Measurements from ENCODE around the gene IFITM10.
"Not testable (repeated sequence)": the region's sequence is repeated elsewhere in the genome, so short reads cannot be mapped to it uniquely, and the experiment has no call there.

Gene IFITM10

DNA sequence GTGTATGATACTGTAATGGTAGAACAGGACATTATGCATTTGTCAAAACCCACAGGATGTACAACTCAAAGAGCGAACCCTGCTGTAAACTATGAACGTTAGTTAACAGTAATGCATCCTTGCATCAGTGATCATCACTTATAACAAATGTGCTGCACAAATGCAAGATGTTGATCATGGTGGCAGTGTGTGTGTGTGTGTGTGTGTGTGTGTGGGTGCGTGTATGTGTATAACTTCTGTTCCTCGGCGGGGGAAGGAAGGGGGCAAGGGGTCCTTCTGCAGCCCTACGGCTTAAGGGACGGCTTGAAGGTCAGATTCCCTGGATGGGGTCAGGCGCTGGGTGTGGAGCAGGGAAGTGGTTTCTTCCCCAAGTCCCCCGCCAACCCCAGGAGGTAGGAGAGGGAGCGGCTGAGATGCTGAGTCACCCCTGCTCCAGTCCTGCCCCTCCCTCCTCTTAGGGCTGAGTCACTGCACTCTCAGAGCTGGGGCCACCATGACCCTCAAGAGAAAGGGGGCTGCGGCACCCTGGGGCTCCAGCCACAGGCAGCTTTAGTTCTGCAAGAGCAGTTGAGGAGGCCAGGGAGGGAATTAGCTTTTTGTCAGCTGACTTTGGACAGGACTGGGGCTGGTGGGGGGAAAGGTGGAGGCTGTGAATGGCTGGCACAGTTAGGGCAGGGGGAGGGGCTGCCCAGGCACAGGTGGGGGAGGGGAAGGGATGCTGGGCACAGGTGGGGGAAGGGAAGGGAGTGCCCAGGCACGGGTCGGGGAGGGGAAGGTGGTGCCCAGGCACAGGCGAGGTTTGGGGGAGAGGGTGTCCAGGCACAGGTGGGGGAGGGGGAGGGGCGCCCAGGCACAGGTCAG is 22.1 kb upstream of the IFITM10 start:
- TF ChIP-seq, protein P1, sequence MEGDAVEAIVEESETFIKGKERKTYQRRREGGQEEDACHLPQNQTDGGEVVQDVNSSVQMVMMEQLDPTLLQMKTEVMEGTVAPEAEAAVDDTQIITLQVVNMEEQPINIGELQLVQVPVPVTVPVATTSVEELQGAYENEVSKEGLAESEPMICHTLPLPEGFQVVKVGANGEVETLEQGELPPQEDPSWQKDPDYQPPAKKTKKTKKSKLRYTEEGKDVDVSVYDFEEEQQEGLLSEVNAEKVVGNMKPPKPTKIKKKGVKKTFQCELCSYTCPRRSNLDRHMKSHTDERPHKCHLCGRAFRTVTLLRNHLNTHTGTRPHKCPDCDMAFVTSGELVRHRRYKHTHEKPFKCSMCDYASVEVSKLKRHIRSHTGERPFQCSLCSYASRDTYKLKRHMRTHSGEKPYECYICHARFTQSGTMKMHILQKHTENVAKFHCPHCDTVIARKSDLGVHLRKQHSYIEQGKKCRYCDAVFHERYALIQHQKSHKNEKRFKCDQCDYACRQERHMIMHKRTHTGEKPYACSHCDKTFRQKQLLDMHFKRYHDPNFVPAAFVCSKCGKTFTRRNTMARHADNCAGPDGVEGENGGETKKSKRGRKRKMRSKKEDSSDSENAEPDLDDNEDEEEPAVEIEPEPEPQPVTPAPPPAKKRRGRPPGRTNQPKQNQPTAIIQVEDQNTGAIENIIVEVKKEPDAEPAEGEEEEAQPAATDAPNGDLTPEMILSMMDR (IDR thresholded peaks at IDR 0.05): no peak
- Histone ChIP-seq H3K27ac (peak overlapping the region in 1 of 2 donors; percentile 40), H3K27me3 (no peaks in the 10 kb centered on the region), H3K9me3 (peaks cover 0 to 6% (median 0%) of the 10 kb centered on the region in 3 donors), H3K4me3 (peak overlapping the region in 1 of 2 donors; percentile 8), H3K36me3 (no peaks in the 10 kb centered on the region), H3K4me1 (peaks cover 0 to 17% (median 9%) of the 10 kb centered on the region in 4 donors)
- intact Hi-C loops (cut with DNase I; ENCODE audit: low total_unique reads): loop anchor here (10.0 kb wide), 1 partner anchor 78 kb away; the partner anchor contains the start of gene KRTAP5-6
- peak in 1 of 2 donors; percentile 85 for DNase-seq

DNA sequence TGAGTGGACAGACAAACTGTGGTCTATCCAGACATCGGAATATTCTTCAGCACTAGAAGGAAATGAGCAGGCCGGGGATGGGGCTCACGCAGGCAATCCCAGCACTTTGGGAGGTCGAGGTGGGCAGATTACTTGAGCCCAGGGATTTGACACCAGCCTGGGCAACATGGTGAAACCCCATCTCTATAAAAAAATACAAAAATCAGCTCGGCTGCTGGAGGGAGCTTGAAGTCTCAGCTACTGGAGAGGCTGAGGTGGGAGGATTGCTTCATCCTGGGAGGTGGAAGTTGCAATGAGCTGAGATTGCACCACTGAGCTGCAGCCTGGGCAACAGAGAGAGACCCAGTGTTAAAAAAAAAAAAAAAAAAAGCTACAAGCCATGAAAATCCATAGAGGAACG is 21.3 kb upstream of the IFITM10 start:
- peak overlapping the region in 1 of 2 donors; percentile 40 for H3K27ac ChIP-seq
- peak in 1 of 2 donors; percentile 73 for DNase-seq
- intact Hi-C loops (cut with DNase I; ENCODE audit: low total_unique reads): loop anchor here (10.0 kb wide), 1 partner anchor 77 kb away; the partner anchor contains the start of gene KRTAP5-6
- H3K36me3 ChIP-seq: no peaks in the 10 kb centered on the region
- H3K9me3 ChIP-seq: peaks cover 0 to 6% (median 0%) of the 10 kb centered on the region in 3 donors
- no peaks in the 10 kb centered on the region for H3K27me3 ChIP-seq
- TF ChIP-seq, protein P1 (IDR thresholded peaks at IDR 0.05): no peak
- peaks cover 0 to 17% (median 9%) of the 10 kb centered on the region in 4 donors for H3K4me1 ChIP-seq
- H3K4me3 ChIP-seq: no peak overlapping the region

DNA sequence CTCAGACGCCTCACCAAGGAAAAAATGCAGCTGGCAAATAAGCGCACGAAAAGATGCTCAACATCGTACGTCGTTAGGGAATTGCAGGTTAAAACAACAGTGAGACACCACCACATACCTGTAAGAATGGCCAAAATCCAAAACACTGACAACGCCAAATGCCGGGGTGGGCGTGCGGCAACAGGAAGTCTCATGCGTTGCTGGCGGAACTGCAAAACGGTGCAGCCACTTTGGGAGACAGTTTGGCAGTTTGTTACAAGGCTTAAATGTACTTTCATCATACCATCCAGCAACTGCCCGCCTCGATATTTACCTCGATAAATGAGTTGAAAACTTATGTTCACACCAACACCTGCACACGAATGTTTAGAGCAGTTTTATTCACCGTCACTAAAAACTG is 20.9 kb upstream of the IFITM10 start:
- TF ChIP-seq, protein P1 (IDR thresholded peaks at IDR 0.05): no peak
- intact Hi-C loops (cut with DNase I; ENCODE audit: low total_unique reads): loop anchor here (10.0 kb wide), 1 partner anchor 76 kb away; the partner anchor contains the start of gene KRTAP5-6
- no peak overlapping the region for H3K4me3 ChIP-seq
- H3K36me3 ChIP-seq: no peaks in the 10 kb centered on the region
- H3K27me3 ChIP-seq: no peaks in the 10 kb centered on the region
- H3K27ac ChIP-seq: no peak overlapping the region
- peaks cover 0 to 17% (median 9%) of the 10 kb centered on the region in 4 donors for H3K4me1 ChIP-seq
- peaks cover 0 to 2% (median 0%) of the 10 kb centered on the region in 3 donors for H3K9me3 ChIP-seq
- DNase-seq: peak in 1 of 2 donors; percentile 43

DNA sequence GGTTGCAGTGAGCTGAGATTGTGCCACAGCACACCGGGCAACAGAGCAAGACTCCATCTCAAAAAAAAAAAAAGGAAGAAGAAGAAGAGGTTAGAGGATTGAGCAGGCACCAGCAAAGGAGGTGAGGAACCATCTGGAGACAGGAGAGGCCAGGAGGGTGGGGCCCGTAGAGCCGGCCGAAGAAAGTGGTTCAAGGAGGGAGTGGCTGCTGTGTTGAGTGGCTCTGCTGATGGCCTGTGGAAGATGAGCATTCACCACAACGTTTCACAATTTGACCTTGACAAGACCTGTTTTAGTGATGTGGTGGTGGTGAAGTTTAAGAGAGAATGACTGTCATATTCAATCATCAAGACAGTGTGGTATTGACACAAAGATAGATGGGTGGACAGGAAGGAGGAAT is 20.1 kb upstream of the IFITM10 start:
- Histone ChIP-seq H3K4me1 (peaks cover 0 to 17% (median 9%) of the 10 kb centered on the region in 4 donors), H3K27ac (no peak overlapping the region)
- peak in 1 of 2 donors; percentile 43 for DNase-seq

DNA sequence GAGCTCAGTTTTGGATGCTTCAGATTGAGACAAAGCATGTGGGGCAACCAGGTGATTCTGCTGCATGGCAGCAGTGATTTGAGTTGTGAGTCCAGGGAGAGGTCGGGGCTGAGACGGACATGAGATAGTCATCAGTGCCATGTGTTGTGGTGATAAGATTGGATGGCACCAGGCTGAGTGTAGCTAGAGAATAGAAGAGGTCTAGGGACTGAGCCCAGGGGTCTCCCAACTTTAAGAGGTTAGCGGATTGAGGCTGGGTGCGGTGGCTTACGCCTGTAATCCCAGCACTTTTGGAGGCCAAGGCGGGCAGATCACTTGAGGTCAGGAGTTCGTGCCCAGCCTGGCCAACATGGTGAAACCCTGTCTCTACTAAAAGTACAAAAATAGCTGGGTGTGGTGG is 19.7 kb upstream of the IFITM10 start:
- H3K4me3 ChIP-seq: no peak overlapping the region
- H3K4me1 ChIP-seq: peaks cover 0 to 17% (median 9%) of the 10 kb centered on the region in 4 donors
- no peaks in the 10 kb centered on the region for H3K27me3 ChIP-seq
- no peak for DNase-seq
- intact Hi-C loops (cut with DNase I; ENCODE audit: low total_unique reads): loop anchor here (10.0 kb wide), 1 partner anchor 75 kb away; the partner anchor contains the start of gene KRTAP5-6
- no peaks in the 10 kb centered on the region for H3K9me3 ChIP-seq
- H3K36me3 ChIP-seq: no peaks in the 10 kb centered on the region
- H3K27ac ChIP-seq: no peak overlapping the region
- TF ChIP-seq, protein P1 (IDR thresholded peaks at IDR 0.05): no peak

More for the DNA sequence above, 20.1 kb upstream of the IFITM10 start:
- no peaks in the 10 kb centered on the region for H3K27me3 ChIP-seq
- H3K36me3 ChIP-seq: no peaks in the 10 kb centered on the region
- TF ChIP-seq, protein P1 (IDR thresholded peaks at IDR 0.05): no peak
- no peaks in the 10 kb centered on the region for H3K9me3 ChIP-seq
- no peak overlapping the region for H3K4me3 ChIP-seq
- intact Hi-C loops (cut with DNase I; ENCODE audit: low total_unique reads): loop anchor here (10.0 kb wide), 1 partner anchor 76 kb away; the partner anchor contains the start of gene KRTAP5-6

DNA sequence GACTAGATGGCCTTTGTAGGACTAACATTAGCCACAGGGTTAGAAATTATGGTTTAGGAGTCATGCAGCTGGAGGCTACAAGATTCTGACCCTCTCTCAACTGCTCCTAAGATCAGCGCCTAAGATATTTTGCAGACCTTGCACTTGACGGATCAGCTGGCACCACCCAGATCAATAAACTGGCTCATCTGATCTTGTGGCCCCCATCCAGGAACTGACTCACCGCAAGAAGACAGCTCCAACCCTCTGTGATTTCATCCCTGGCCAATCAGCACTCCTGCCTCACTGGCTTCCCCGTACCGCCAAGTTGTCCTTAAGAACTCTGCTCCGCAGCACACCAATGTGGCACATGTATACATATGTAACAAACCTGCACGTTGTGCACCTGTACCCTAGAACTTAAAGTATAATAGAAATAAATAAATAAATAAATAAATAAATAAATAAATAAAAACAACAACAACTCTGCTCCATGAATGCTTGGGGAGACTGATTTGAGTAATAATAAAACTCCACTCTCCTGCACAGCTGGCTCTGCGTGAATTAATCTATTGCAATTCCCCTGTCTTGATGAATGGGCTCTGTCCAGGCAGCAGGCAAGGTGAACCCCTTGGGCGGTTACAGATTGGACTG is 19.0 kb upstream of the IFITM10 start:
- H3K27me3 ChIP-seq; H3K9me3 ChIP-seq; DNase-seq; H3K4me3 ChIP-seq; H3K36me3 ChIP-seq; H3K27ac ChIP-seq; intact Hi-C loops (cut with DNase I; ENCODE audit: low total_unique reads): not testable (repeated sequence)
- peaks cover 0 to 20% (median 10%) of the 10 kb centered on the region in 4 donors for H3K4me1 ChIP-seq

Measured in tibial artery (tissue), 4 donors.